Activated naive CD4-positive, alpha-beta T cell treated with anti-CD3 and anti-CD28 coated beads, Interleukin-2, amount 50 U/mL, for 72 hours (primary cell): ENCODE results near the gene MAPRE3. TPM values are rescaled to one million over a fixed set of nuclear protein-coding genes. Genes with fewer than 3 reads are reported as not detected.

Experiments used
- ATAC-seq, 2 donors: fragments of 150-1000 bp; cut with Tn5 transposase; 2 replicates each; pipeline ENCODE4 v1.10.0; 2021; ENCODE audit warnings: mild to moderate bottlenecking in 2 of 2, moderate library complexity in 2 of 2
- DNase-seq, 2 donors: peaks; one replicate each; pipeline ENCODE4 v3.0.0; 2021 to 2022; ENCODE audit warnings: low spot score in 2 of 2
- H3K27ac Mint-ChIP-seq, 2 donors: one replicate each; pipeline ENCODE4 v1.8.0; 2022; ENCODE audit warnings: mild to moderate bottlenecking in 2 of 2, mixed read lengths in 2 of 2
- H3K36me3 Mint-ChIP-seq, 2 donors: one replicate each; pipeline ENCODE4 v1.8.0; 2022; ENCODE audit warnings: mixed read lengths in 2 of 2
- H3K9me3 Mint-ChIP-seq, 2 donors: one replicate each; pipeline ENCODE4 v1.8.0; 2022; ENCODE audit warnings: mixed read lengths in 2 of 2
- total RNA-seq, 2 donors: library from RNA; stranded (reverse); gene quantifications; one replicate each; pipeline ENCODE4 v1.2.3, GENCODE V29; 2022

Gene MAPRE3
- total RNA-seq, 2 donors from 2014 or later, result 4.0 to 4.2 TPM

DNA sequence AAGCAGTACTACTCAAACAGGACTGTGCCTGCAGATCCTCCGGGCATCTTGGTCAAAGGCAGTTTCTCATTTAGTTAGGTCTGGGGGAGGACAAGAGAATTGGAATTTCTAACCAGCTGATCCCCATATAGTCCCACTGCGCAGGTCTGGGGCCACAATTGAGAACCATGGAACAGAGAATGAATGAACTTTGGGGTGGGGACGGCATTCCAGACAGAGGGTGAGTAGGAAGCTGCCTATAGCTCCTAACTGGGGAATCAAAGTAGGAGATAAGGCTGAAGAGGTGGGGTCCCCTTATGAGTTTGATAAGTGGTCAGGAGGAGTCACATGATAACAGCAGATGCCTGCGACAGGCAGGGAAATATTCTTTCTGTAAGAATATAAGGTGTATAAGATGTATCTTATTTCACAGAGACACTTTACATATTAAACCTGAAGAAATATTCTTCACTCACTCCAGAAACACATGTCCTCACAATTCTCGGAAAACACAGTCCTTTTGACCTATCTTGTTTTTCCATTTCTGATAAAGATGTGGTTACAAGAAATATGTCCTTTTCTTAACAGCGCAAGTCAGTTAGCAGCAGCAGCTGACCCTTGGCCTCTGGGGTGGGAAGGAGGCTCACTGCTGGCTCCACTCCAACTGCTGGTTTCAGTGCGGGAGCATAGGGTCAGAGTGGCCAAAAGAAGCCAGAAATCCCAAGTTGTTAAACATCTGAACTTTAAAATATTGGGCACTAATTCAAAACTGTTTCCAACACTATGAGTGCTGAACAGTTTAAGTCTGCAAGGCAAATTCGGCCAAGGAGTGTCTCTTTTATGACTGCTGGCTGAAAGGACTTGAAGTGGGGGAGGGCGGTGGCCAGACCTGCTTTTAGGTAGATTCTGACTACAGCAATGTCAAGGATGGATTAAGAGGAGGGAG is 49.8 kb downstream of the MAPRE3 start:
- Mint-ChIP-seq H3K36me3 (no peaks in the 10 kb centered on the region), H3K9me3 (no peaks in the 10 kb centered on the region), H3K27ac (peak overlapping the region in 1 of 2 donors; percentile 53)
- DNase-seq (no peak), ATAC-seq (no peak)

DNA sequence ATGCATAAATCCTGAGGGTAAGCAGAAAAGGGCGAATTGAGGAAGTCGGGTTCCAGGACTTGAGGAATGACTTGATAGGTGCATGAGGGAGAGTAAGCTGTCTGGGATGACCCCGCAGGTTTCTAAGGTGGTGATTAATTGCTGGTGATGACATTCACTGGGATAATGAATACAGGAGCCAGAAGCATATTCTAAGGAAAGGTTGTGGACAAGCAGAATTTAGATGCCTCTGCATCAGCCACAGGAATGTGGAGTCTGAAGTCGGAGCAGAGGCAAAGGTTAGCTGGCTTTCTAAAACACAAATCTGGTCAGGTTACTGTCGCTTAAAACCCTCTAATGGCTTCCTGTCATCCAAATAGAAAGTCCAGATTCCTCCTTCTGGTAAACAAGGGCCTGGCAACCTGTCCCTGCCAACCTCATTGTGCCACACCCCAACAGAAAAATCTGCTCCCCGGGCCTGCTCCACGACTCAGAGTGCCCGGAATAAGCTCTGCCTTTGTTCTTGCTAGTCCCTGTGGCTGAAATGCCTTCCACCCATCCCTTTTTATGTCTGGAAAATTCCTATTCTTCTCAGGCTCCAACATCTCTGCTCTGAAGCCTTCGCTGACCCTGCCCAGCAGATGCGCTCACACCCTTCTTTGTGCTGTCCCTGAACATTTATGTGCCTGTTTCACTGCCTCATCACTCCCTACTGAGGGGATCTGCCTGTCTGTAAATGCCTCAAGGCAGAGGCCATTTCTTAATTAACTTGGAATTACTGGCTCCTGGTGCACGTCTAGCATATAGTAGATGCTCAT is 51.0 kb downstream of the MAPRE3 start:
- Mint-ChIP-seq H3K9me3 (no peaks in the 10 kb centered on the region), H3K36me3 (no peaks in the 10 kb centered on the region), H3K27ac (no peak overlapping the region)
- DNase-seq (no peak), ATAC-seq (no peak)

- Mint-ChIP-seq H3K36me3 (peaks cover 0 to 4% of the 10 kb centered on the region in 2 donors), H3K27ac (peak overlapping the region in 1 of 2 donors; percentile 38), H3K9me3 (no peaks in the 10 kb centered on the region)
- ATAC-seq, result no peak
- DNase-seq, result no peak
Measured at GRCh38 chr2:27023740-27024139, 53.3 kb downstream of the MAPRE3 start.

DNA sequence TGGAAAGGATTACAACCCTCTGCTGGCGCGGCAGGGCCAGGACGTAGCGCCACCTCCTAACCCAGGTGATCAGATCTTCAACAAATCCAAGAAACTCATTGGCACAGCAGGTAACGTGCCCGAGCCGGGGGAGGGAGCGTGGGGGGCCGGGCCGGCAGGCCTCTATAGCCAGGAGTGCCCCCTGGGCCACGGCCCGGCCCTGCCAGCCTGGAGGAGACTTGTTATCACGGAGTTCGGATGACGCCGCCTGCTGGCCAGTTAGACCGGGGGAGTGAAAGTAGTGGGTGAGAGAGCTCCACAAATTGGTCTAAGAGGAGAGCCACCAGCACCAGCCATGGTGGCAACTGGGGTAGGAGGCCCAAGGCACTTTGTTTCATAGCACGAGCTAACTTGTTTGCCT is 53.8 kb downstream of the MAPRE3 start:
- no peak overlapping the region for H3K27ac Mint-ChIP-seq
- H3K36me3 Mint-ChIP-seq, result peaks cover 0 to 4% of the 10 kb centered on the region in 2 donors
- no peaks in the 10 kb centered on the region for H3K9me3 Mint-ChIP-seq
- DNase-seq (no peak), ATAC-seq (no peak)

GRCh38 chr2:27024812-27025211 is 54.4 kb downstream of the MAPRE3 start:
- Mint-ChIP-seq H3K36me3 (peaks cover 0 to 4% of the 10 kb centered on the region in 2 donors), H3K9me3 (no peaks in the 10 kb centered on the region), H3K27ac (peak overlapping the region; percentile 7 to 27)
- no peak for ATAC-seq
- DNase-seq, result no peak

DNA sequence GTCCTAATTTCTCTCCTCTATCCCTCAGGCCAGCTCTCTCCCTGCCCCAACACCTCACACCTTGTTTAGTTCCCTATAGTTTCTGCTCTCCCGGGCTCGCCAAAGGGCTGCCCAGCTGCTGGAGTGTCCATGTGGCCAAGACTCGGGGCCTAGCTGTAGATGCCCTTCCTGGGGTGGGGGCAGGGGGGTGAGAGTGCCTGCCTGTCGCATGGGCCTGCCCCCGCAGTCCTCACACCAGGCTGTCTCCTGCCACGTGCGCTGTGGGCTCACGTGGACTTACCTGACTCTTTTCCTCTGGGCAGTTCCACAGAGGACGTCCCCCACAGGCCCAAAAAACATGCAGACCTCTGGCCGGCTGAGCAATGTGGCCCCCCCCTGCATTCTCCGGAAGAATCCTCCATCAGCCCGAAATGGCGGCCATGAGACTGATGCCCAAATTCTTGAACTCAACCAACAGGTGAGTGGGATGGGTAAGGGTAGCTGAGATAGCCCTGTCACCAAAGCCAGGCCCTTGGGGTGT is 54.9 kb downstream of the MAPRE3 start:
- Mint-ChIP-seq H3K9me3 (no peaks in the 10 kb centered on the region), H3K27ac (peak overlapping the region; percentile 7 to 27), H3K36me3 (peaks cover 0 to 4% of the 10 kb centered on the region in 2 donors)
- DNase-seq, result no peak
- ATAC-seq, result no peak

DNA sequence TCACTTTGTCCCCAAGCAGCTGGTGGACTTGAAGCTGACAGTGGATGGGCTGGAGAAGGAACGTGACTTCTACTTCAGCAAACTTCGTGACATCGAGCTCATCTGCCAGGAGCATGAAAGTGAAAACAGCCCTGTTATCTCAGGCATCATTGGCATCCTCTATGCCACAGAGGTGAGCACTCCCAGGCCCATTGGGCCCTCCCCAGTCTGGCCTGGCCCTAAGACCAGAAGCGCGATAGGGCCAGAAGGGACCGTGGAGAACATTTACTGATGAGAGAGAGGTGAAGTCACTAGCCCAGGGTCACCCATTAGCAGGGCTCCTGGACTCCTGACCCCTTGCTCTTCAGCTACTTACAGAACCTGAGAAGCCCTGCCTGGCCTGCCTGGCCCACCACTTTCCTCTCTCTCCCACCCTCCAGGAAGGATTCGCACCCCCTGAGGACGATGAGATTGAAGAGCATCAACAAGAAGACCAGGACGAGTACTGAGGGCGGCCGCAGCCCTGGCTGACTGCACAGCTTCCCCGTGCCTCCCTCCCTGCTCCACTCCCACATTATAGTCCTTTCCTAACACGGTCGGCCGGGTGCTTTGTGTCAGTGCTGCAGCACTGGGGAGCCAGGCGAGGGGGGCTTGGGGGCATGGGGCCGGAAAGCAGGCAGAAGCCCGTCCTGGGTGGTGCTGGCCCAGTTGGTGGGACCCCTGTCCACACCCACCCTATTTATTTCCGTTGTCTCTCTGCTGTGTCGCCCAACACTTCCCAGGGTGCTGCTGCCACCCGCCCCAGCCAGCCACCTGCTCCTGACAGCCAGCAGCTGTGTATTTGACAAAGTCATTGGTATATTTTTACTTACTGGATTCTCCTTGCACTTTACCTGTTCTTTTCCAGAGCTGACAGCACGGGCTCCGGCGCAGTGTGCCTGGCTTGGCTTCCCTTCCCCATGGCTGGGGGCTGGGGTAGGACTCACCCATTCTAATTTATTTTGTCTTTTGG is 55.7 kb downstream of the MAPRE3 start:
- Mint-ChIP-seq H3K27ac (peak overlapping the region in 1 of 2 donors; percentile 7), H3K36me3 (peaks cover 0 to 4% of the 10 kb centered on the region in 2 donors), H3K9me3 (no peaks in the 10 kb centered on the region)
- ATAC-seq (no peak), DNase-seq (no peak)

DNA sequence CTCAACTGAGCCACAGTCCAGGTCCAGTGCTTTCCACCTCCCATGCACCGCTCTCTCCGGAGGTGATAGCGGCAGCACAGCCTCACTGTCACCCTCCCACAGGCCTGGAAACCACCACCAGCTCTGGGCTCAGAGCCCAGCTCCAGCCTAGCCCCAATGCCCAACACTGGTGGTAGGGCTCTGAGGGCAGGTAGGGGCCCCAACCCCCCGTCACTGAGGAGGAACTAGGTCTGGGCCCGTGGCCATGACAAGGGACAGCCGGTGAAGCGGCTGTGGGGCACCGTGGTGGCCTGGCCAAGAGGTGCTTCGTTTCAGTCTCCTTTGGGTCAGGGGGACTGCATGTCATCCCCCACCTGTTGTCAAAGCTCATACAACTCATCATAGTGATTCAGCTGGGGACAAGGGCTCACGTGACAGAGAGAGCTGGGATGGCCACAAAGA is 56.8 kb downstream of the MAPRE3 start:
- Mint-ChIP-seq H3K27ac (peak overlapping the region in 1 of 2 donors; percentile 29), H3K36me3 (peaks cover 3 to 4% of the 10 kb centered on the region in 2 donors), H3K9me3 (no peaks in the 10 kb centered on the region)
- peak in 1 of 2 donors; percentile 4 for ATAC-seq
- DNase-seq, result no peak

GRCh38 chr2:27029051-27029450 is 58.6 kb downstream of the MAPRE3 start:
- peak overlapping the region in 1 of 2 donors; percentile 22 for H3K27ac Mint-ChIP-seq

GRCh38 chr2:27032495-27033252 is 62.2 kb downstream of the MAPRE3 start, which contains the start of gene TMEM214:
Gene TMEM214, plus strand, starts transcription at chr2:27032965. Its CDS starts 51 bp downstream, at chr2:27033016.
- Mint-ChIP-seq H3K36me3 (peaks cover 15 to 31% of the 10 kb centered on the region in 2 donors), H3K9me3 (no peaks in the 10 kb centered on the region), H3K27ac (peak within 1 kb of the TSS; percentile 92)
- DNase-seq, result peak; percentile 86 to 88
- peak; percentile 98 to 99 for ATAC-seq

More at GRCh38 chr2:27029051-27029450, 58.6 kb downstream of the MAPRE3 start:
- ATAC-seq, result no peak
- Mint-ChIP-seq H3K9me3 (no peaks in the 10 kb centered on the region), H3K36me3 (peaks cover 14 to 17% of the 10 kb centered on the region in 2 donors)
- no peak for DNase-seq

- peak overlapping the region; percentile 91 to 92 for H3K27ac Mint-ChIP-seq
- no peaks in the 10 kb centered on the region for H3K9me3 Mint-ChIP-seq
- peaks cover 12 to 31% of the 10 kb centered on the region in 2 donors for H3K36me3 Mint-ChIP-seq
- ATAC-seq, result peak in 1 of 2 donors; percentile 15
- no peak for DNase-seq
Measured at GRCh38 chr2:27033253-27033852, 62.9 kb downstream of the MAPRE3 start.

DNA sequence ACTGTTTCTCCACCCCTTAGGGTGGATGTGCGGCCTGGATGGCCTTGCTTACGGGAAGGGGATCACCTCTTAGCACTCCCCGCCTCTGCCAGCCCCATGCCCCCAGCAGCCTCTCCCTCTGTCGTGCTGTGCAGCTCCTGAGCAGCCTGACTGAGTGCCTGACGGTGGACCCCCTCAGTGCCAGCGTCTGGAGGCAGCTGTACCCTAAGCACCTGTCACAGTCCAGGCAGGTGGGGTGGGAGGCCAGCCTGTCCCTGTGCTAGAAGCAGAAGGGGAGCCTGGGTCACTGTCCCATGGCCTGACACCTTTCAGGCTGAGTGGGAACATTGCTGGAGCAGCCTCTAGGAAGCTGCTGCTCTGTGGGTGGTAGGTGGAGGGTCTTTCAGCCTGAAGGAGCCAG is 67.6 kb downstream of the MAPRE3 start:
- peaks cover 17 to 26% of the 10 kb centered on the region in 2 donors for H3K36me3 Mint-ChIP-seq
- no peak for ATAC-seq
- H3K9me3 Mint-ChIP-seq, result no peaks in the 10 kb centered on the region

DNA sequence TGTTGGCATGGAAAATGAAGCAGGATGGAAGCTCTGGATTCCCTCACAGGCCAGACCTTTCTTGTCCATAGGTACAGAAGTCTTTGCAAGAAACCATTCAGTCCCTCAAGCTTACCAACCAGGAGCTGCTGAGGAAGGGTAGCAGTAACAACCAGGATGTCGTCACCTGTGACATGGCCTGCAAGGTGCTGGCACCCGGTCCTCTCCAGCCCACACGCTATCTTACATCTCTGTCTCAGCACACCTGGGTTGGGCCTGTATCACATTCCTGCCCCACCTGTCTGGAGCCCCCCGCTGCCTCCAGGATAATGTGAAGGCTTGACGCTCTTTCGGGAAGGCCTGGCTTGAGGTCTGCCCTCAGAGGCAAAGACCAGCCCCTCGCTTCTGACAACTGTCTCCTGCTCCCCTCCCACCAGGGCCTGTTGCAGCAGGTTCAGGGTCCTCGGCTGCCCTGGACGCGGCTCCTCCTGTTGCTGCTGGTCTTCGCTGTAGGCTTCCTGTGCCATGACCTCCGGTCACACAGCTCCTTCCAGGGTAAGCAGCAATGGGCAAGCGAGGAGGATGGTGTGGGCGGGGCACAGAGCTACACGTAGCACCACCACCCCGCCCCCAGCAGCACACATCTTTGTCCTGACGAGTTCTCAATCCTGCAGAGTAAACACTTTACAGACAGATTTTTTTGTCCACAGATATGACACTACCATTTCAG is 68.3 kb downstream of the MAPRE3 start:
- Mint-ChIP-seq H3K27ac (no peak overlapping the region), H3K9me3 (no peaks in the 10 kb centered on the region), H3K36me3 (peaks cover 9 to 21% of the 10 kb centered on the region in 2 donors)
- ATAC-seq (no peak), DNase-seq (no peak)

More for the DNA sequence above, 67.6 kb downstream of the MAPRE3 start:
- H3K27ac Mint-ChIP-seq, result peak overlapping the region in 1 of 2 donors; percentile 55
- no peak for DNase-seq

DNA sequence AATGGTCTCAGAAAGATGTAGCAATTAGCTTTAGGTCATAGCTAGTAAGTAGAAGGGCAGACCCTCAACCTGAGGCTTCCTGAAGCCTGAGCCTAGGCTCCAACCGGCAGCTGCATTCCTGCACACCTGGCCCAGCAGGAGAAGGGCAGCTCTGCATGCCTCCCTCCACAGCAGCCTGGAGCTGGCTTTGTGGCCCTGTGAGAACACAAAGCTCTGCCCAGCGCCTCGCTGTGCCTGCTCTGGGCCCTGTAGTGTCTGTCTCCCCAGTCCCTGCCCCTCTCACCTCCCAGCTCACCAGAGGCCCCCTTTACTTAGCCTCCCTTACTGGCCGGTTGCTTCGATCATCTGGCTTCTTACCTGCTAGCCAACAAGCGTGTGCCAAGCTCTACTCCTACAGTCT is 69.0 kb downstream of the MAPRE3 start:
- ATAC-seq, result no peak
- H3K36me3 Mint-ChIP-seq, result peaks cover 5 to 14% of the 10 kb centered on the region in 2 donors
- H3K27ac Mint-ChIP-seq, result peak overlapping the region; percentile 53 to 70

More for the DNA sequence above, 69.0 kb downstream of the MAPRE3 start:
- H3K9me3 Mint-ChIP-seq, result no peaks in the 10 kb centered on the region
- no peak for DNase-seq
